Inflammatory macrophage treated with lipopolysaccharide for 1 hour (primary cell): ENCODE results near the gene ACBD3.

ENCODE experiments used
- DNase-seq, 2 donors: peaks; one replicate each; pipeline ENCODE4 v3.0.0-alpha.2; 2020 to 2022

The ACBD3 gene

DNA sequence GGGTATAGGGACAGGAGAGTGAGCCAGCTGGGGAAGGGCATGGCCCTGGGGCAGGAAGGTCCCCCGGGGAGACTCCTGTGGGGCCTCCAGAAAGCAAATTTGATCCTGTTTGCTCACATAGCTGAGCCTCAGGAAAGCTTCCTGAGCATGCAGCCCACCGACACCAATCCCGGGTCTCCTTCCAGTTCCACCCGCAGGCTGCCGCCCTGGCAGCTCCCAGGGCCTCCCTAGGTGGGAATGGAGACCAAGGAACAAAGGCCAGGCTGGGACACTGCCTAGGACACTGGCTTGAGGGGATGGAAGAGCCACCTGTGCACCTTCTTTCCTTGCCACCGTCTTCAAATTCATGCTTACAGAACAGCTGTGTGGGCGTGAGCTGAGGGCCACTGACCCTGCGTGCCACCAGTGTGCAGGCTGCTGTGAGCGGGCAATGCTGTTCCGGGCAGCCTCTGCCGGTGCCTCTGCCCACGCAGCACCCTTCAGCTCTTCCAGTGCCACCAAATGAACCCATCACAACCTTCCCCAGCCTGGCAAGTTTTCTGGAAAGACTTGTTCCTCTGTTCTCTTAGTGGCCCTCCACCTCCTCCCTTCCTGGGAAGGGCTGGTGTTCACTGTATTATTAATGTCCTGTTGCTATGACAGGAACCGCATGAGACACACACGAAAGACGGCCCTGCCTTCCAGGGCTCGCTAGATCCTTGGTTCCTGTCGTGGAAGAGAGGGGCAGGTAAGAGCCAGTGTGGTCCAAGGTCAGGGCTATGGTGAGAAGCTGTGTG, 53.6 kb downstream of the ACBD3 start:
- no peak for DNase-seq

DNA sequence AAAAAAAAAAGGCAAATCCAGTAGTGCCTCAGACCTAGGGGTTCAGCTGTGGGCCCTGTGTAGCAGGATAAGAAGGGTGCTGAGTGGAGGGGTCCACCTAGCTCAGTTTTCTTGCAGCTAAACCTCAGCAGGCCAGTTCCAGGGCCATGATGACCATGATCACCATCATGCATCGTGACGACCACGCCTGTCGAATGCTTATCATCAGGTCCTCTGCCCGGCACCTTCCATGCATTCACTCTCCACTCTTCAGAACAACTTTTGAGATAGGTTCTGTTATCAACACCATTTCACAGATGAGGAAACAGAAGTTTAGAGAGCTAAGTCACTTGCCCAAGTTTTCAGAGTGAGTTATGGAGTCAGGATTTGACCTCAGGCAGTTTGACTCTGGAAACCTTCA, 54.9 kb downstream of the ACBD3 start:
- no peak for DNase-seq

DNA sequence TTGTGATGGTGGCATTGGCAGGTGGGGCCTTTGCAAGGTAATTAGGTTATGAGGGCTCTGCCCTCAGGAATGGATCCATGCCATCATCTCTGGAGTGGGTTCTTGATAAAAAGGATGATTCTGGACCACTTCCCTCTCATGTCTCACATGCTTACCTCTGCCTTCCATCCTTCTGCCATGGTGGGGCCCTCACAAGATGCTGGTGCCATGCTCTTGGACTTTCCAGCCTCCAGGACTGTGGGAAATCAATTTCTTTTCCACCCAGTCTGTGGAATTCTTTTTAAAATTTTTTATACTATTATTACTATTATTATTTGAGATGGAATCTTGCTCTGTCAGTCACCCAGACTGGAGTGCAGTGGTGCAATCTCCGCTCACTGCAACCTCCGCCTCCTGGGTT, 57.3 kb downstream of the ACBD3 start:
- no peak for DNase-seq

DNA sequence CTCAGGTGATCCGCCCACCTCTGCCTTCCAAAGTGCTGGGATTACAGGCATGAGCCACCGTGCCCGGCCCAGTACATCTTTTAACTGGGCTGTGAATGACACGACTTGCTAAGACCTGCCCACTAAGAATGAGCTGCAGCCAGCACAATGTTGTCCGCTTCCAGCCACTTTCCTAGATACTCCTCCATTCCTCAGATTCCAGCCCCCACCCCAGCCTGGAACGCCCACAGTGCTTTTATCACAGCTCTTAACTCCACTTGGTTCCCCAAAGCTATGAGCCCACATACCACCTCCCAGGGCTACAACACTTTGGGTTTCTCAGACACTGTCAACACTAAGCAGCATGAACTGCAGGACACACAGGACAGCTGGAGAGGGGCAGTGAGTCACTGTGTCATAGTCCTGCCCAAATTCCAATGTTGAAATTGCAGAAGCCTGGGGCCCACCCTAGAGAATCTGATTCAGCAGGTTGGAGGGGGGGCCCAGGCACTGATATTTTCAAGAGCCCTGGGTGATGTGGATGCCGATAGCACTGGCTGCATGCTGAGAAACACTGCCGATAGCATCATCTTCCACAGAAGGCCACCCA, 58.0 kb downstream of the ACBD3 start:
- no peak for DNase-seq

DNA sequence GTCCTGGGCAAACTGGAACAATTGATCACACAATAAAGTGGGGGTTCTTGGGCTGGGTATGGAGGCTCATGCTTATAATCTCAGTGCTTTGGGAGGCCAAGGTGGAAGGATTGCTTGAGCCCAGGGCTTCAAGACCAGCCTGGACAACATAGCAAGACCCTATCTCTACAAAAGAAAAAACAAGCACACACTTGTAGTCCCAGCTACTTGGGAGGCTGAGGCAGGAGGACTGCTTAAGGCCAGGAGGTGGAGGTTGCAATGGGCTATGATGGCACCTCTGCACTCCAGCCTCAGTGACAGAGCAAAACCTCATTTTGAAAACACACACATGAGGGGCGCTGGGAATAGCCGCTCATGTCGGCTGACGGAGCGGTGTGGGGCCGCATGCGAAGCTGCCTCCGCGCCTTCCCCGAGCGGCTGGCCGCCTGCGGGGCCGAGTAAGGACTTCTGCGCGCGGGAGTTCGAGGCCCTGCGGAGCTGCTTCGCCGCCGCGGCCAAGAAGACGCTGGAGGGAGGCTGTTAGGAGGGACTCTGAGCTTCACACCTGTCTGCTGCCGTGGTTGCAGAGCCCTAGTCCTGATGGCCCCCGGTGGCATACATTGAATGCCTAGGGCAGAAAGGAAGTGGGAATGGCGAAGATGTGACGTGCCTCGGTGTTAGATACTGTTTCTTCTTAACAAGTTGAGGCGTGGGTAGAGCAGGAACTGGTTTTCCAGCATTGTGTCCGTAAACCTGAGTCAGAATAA, 59.5 kb downstream of the ACBD3 start:
- no peak for DNase-seq

DNA sequence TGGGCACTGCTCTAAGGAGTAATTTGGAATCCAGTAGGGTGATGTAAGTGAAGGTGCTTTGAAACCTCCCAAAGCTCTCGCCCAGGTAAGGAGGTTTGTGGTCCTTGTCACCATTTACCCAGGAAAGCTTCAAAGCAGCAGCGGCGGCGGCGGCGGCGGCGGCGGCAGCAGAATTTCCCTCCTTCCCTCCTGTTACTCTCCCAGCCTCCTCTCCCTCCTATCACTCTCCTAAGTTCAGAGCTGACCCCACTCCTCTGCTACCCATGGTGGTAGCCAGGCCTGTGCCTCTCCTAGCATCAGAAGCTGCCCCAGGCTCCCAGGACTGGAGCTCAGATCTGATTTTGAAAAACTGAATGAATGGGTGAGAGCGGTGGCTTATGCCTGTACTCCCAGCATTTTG, 60.7 kb downstream of the ACBD3 start:
- DNase-seq: no peak

DNA sequence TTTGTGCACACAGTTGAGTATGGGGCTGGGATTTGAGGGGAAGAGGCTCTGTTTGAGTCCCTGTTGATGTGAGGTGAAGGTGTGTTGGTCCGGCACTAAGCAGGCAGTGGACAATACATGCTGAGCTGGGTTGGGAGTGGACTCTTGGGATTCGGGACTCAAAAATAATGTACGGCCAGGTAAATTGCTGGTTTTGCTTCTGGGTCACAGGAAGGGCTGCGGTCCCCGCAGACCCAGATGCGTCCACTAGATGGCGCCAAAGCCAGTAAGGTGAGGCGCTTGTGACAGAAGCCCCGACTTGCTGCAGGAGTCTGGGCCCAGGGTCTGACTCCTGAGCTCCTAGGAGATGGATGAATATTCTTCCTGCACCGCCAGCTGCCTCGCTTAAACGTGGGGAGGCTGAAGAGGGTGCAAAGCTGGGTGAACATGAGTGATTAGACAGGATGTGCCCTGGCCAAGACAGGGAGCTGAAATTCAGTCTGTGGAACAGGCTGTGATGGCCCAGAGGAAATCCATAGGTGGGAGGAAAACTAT, 61.4 kb downstream of the ACBD3 start:
- peak; percentile 54 to 92 for DNase-seq

DNA sequence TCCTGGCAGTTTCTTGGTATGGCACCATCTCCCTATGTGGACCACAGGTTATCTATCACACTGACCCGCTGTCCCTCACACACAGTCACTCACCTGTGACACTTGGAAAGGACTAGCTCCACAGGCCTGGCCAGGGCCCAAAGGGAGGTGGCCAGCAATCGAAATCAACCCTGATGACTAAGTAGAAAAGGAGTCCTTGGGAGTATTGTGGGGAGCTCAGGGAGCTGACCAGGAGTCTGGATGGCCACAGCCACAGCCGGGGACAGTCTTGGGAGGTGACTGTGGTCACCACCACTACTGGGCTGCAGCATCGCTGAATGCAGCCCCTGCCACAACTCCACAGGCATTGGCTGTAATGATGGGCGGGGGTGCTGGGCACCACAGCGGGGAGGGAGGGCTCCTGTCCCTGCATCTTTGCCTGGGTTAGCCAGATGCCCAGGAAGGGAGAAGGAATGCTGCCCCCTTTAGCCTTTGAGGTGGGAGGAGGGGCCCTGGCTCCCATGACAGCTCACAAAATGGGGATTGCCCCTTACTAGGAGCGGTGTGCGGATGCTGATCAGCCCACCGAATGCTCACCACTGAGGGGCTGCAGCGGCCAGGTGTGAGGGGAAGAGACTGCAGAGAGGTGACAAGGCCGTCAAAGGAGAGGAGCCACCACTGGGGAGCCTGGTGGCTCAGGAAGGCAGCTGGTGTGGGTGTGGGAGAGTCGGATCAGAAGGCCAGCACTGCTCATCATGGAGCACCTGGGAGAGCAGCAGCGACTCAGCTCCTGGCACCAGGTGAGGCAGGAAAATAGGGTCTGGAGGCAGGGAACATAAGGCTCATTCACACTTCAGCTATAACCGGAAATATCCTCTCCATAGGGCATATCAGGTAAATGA, 62.7 kb downstream of the ACBD3 start:
- DNase-seq: no peak

DNA sequence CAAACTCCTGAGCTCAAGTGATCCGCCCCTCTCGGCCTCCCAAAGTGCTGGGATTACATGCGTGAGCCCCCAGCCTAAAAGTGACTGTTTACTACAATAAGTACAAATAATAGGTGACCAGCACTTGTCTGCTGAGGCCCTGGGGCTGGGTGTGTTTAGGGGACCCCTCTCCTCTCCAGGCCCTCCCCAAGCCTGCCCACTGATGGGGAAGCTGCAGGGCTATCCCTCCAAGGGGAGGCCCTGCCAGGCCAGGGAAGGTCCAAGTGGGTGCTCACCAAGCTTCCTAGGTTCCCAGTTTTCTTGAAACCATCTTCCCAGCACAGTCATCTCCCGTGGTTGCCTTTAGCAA, 63.4 kb downstream of the ACBD3 start:
- no peak for DNase-seq

DNA sequence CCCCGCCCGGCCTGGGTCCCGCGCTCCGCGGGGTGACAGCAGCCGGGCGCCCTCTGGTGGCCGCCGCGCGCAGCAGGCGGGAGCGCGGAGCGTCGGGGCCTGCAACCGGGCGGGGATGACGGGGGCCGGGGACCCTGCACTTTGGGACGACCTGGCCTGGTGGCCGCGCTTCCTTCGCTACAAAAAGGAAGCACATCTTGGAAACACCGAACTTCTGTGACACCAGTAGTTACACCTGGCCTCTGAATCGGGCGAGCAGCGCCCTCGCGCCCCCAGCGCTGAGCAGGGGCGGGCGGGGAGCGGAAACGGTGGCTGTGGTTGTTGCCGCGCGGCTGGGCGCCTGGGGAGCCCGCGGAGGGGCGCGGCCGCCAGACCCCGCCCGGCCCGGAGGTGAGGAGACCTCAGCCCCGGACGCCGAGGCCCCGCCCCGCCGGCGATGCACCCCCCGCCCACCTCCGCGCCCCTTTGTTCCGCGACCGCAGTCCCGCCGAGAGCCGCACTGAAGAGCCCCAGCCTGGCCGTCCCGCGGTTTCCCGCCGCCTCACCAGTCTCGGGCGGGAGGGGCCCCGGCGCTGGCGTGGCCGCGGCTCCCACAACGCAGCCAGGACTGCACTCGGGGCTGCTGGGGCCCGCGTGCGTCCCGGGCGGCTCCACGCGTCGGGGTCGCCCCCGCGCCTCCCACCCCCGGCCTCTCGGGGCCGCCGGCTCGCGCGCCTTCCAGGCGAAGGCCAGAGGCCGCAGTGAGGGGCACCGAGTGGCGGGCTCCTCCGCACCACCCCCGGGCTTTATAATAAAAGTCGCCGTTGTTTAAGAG, 64.7 kb downstream of the ACBD3 start:
- peak in 1 of 2 donors; percentile 69 for DNase-seq

DNA sequence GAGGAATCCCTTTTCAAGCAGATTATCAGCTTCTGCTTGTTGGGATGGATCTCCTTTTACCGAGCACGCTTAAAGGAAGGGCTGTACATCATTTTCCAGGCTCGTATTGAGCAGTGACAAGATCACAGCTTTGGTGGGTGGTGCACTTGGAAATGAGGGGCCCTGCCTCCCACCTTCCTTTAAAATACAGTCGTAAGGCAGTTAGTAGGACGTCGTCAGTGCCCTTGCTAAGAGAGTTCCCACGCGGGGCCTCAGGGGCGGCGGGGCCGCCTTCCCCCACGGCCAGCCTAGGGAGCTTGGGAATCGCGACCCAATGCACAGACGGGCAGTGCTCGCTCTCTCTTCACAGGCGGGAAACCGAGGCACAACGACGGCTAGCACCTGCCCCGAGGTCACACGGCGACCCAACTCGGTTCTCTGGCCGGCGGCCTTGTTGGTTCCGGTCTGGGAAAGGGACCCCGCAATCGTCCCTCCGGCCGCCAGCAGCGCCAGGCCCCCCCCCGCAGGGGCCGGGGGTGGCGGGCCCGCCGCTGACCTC, 65.4 kb downstream of the ACBD3 start:
- no peak for DNase-seq

DNA sequence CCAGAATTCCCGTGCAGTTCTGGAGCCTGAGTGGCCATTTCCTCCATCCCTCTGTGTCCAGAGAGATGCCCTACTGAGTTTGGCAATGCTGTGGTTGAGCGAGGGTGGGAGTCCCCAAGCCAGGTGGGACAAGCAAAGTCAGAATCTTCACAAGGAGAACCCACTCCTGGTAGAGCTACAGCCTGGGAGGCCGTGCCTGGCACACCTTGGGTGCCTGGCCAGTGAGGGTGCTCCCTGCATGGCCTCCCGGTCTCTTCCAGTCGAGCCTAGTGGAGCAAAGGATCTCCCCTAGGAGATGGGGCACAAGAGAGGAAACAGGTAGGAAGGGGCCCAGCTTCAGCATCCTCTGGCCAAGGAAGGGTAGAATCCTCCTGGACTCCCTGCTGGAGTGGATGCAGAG, 66.1 kb downstream of the ACBD3 start:
- DNase-seq: no peak

DNA sequence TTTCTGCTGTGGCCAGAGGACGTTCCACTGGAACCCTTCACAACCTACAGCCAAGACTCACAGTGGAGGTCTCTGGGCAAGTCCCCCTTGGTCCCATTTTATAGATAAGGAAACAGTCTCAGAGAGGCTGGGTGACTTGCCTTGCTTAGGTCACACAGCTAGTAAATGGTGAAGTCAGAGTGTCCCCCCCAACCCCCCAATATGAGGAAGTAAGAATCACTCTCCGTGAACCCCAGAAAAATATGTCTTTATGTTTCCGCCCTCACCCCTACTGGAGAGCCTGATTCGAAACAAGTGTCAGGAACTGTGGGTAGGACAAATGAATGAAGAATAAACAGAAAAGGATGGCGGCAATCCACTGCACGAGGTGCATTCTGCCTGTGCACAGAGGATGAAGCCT, 67.4 kb downstream of the ACBD3 start:
- no peak for DNase-seq

DNA sequence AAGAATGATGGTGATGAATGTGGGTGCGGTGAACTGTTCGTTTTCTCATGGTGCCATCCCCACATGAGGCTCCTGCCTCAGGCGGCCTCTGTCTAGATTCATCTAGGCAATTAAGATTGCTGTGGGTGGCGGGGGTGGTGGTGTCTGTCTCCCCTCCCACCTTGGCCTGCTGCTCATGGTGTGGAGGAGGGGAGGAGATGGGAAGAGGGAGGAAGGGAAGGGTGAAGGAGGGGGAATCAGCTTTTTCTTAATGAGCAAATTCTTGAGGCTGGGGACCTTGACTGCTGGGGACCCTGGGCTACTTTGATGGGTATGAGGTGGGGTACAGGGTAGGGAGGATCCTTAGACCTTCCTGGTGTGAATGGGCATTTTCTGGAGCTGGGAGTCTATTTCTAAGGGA, 68.2 kb downstream of the ACBD3 start:
- DNase-seq: no peak

DNA sequence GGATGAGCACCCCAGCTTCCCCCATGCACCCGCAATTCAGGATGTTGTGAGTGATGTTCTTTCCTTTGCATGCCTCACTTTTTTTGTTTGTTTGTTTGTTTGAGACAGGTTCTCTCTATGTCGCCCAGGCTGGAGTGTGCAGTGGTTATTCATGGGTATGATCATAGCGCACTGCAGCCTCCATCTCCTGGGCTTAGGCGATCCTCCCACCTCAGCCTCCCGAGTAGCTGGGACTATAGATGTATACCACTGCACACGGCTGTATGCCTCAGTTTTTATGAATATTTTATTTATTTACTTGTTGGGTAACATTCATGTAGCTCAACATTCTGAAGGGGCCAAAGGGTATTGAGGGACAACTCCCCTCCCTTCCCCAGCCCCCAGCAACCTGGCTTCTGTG, 69.2 kb downstream of the ACBD3 start:
- no peak for DNase-seq

DNA sequence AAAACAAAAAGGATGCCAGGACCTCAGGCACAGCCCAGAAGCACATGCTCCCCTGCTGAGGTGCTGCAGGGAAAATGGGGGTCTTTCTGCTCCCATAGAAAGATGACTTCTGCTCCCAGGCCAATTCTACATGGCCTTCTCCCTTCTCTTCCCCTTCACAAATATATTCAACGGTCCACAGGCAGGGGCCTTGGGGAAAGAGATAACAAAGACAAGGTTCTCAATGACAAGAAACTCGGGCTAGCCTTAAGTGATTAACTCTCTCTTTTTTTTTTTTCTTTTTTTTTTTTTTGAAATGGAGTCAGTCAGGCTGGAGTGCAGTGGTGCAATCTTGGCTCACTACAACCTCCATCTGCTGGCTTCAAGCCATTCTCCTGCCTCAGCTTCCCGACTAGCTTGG, 69.9 kb downstream of the ACBD3 start:
- no peak for DNase-seq

DNA sequence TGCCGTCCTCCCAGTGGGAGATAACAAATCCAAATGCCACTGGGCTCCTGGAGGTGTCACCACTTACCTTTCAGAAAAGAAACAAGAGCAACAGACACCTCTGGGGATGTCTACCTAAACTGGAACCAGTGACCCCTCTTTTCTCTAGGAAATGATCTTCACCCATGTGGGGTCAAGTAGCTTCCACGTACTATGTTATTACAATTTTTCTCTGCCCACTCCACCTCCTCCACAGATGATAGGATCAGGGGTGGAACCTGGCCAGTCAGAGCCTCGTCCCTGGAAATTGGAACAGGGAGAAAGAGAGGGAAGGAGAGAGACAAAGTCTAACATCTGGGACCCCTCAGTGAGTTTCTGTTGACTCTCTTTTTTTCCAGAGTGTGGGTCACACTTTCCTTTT, 73.9 kb downstream of the ACBD3 start:
- no peak for DNase-seq

DNA sequence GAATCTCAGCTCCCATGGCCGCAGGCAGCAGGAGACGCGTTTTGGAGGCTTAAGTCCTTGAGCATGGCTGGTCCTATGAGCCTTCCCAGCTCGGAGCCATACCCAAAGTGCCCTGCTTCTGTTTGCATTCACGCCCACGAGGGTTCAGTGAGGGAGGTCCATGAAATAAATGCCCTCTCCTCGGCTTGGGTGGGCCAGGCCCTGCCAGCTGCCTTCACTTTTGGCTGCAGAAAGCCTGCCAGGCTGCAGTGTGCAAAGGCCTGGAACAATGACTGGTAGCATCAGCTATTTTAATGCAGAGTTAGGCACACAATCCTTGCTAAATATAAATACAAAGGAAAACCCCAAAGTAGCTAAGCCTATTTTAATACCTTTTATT, 74.7 kb downstream of the ACBD3 start:
- DNase-seq: no peak

DNA sequence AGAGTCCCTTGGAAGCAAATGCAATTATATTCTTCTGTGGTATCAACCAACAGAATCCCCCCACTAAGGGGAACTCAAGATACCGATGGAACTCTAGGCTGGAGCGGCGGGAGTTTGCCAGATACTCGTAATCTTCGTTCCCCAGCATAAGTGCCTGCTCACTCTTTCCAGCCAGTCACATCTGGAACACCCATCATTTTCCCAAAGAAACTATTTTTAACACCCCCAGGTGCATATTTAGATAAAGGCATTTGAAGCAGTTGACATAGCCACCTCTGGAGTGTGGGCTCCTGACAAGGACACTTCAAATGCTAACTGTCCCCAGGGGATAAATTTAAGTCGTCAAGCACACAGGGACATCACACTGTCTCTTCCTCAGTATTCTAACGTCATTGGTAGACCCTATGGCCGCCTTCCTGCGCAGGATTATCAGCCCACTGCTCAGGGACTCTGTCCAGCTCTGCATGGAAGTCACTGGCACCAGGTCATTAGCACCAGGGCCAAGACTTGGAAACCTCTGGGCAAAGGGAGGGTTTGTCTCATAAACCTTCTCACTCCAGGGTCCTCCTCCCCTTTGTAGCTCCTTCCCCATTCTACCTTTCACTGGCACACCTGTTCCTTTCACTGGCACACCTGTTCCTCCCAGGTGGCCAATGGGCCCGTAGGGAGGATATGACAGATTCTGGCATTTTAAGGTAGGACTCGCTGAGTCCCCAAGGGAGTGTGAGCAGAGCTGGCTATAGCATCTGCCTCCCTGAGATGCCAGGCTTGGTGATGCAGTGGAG, 75.3 kb downstream of the ACBD3 start:
- no peak for DNase-seq

DNA sequence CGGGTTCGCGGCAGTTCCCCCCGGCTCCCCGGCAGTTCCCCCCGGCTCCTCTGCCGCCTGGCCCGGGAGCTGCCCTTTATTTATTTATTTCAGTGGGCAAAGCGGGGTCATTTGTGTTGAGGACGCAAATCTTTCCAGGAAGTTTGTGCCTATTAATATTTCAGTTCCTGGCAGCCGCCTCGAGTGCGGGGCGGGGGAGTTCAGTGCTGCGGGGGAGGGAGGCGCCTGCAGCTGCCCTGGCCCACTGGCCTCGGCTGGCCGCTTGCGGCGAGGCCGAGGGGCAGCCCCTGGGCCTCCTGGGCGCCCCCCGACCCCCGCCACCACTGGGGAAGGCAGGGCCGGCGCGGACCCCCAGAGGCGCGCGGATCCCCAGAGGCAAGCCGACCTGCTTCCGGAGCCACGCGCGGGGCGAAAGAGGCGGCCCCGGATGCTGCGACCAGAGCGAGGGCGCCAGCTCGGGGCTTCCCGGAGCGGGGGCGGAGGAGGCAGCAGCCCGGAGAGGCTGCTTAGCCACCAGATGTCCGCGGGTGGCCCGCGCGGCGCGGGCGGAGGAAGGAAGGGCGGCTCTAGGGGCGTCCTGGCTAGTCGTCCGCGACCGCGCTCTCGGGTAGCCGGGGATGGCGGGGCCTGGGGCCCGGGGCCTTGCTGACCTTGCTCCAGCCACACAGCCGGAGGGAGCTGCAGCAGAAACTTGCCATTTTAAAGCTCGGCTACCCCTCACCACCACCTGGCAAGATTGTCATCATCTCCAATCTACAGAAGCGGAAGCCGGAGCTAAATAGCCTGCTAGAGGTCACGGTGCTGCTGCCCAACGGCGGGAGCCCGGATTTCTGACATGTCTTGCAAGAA, 76.1 kb downstream of the ACBD3 start:
- DNase-seq: peak; percentile 79 to 81
